ENCODE results near the gene KRTAP9-6. TPM values are rescaled to one million over a fixed set of nuclear protein-coding genes. Genes with fewer than 3 reads are reported as not detected.

KRTAP9-6 gene
- total RNA-seq, 1 donor from 2014 or later, result not detected

DNA sequence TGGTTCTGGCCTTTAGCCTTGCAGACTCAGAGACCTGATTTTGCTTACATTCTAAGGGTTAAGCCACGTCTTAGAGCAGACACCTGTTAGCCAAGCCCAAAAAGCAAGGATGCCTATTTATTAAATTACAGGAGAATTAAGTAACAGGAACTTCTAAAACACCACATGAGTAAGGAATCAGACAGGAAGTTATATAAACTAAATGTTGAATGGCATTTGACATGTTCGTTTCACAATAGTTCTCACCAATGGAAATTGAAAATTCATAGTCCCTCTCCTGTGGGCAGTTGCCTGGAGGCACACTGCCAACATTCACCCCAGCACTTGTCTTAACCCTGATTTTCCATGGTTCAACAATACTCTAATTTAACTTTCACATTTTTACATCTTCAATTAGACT is 19.4 kb downstream of the KRTAP9-6 start:
- TF ChIP-seq, protein P1, sequence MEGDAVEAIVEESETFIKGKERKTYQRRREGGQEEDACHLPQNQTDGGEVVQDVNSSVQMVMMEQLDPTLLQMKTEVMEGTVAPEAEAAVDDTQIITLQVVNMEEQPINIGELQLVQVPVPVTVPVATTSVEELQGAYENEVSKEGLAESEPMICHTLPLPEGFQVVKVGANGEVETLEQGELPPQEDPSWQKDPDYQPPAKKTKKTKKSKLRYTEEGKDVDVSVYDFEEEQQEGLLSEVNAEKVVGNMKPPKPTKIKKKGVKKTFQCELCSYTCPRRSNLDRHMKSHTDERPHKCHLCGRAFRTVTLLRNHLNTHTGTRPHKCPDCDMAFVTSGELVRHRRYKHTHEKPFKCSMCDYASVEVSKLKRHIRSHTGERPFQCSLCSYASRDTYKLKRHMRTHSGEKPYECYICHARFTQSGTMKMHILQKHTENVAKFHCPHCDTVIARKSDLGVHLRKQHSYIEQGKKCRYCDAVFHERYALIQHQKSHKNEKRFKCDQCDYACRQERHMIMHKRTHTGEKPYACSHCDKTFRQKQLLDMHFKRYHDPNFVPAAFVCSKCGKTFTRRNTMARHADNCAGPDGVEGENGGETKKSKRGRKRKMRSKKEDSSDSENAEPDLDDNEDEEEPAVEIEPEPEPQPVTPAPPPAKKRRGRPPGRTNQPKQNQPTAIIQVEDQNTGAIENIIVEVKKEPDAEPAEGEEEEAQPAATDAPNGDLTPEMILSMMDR (conservative IDR thresholded peaks at IDR 0.05), result no peak
- Mint-ChIP-seq H3K4me1 (ENCODE audit: unreplicated experiment) (no peaks in the 10 kb centered on the region), H3K4me3 (no peak overlapping the region), H3K9me3 (no peaks in the 10 kb centered on the region), H3K27me3 (no peaks in the 10 kb centered on the region), H3K36me3 (no peaks in the 10 kb centered on the region), H3K27ac (no peak overlapping the region)
- no peak for DNase-seq (ENCODE audit: extremely low spot score, unreplicated experiment)

DNA sequence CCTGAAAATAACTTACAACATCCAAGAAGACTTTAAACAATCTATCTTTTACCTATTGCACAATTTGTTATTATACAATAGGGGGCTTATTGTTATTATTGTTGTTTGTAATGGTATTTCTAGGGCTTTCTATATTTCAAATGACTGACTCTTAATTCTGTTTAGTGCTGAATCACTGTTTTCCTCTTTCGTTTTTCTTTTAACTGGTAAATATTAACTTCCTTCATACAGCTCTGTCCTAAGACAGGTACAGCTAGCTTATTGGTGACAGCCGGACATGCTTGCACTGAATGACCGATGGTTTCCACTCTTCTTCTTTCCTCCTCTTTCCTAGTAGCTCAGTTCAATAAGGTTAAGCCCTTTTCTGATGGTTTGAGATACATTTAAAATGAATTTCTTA is 21.9 kb downstream of the KRTAP9-6 start:
- Mint-ChIP-seq H3K4me3 (no peak overlapping the region), H3K27me3 (no peaks in the 10 kb centered on the region), H3K9me3 (no peaks in the 10 kb centered on the region), H3K36me3 (no peaks in the 10 kb centered on the region), H3K27ac (no peak overlapping the region), H3K4me1 (ENCODE audit: unreplicated experiment) (no peaks in the 10 kb centered on the region)
- TF ChIP-seq, protein P1 (conservative IDR thresholded peaks at IDR 0.05), result no peak
- no peak for DNase-seq (ENCODE audit: extremely low spot score, unreplicated experiment)

DNA sequence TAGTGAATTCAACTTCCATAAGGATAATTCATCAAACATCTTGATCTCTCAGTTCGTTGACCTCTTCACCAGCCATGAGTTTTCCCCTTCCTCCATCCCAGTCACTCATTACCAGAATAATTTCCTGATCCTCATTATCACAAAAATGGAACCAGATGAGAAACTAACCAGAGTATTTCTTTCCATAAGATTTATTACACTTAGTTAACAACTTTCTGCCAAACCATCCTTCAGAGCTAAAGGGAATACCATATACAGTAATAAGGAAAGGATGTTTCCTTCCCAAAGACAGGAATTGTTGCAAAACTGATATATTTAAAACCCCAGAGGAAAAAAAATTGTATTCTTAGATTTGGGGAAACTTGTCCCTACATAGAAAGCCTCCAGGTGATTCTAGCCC is 28.8 kb downstream of the KRTAP9-6 start:
- Mint-ChIP-seq H3K4me3 (no peak overlapping the region), H3K9me3 (peaks cover 4% of the 10 kb centered on the region), H3K36me3 (no peaks in the 10 kb centered on the region), H3K27ac (no peak overlapping the region), H3K4me1 (ENCODE audit: unreplicated experiment) (no peaks in the 10 kb centered on the region), H3K27me3 (no peaks in the 10 kb centered on the region)
- DNase-seq (ENCODE audit: extremely low spot score, unreplicated experiment), result no peak
- TF ChIP-seq, protein P1 (conservative IDR thresholded peaks at IDR 0.05), result no peak

DNA sequence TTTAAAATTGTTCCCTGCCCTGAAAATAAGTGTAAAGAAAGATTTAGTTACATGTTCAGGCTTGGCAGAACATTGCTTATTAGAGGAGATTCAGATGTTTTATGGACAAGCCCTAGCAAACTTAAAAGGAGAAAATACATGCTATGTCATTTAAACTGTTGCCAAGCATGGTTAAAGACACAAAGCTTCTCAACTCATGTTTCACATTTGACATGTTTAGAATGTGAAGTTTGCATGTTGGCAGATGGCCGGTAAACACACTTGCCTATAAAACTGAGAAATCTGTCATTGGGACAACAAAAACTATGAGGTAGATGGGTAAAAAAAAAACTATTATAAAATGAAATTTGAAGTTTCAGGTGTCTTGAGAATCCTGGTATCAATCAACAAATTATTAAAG is 31.7 kb downstream of the KRTAP9-6 start:
- H3K27ac Mint-ChIP-seq, result no peak overlapping the region
- H3K27me3 Mint-ChIP-seq, result no peaks in the 10 kb centered on the region
- no peaks in the 10 kb centered on the region for H3K4me1 Mint-ChIP-seq (ENCODE audit: unreplicated experiment)
- peaks cover 4% of the 10 kb centered on the region for H3K9me3 Mint-ChIP-seq
- peaks cover 4% of the 10 kb centered on the region for H3K36me3 Mint-ChIP-seq
- no peak for DNase-seq (ENCODE audit: extremely low spot score, unreplicated experiment)
- H3K4me3 Mint-ChIP-seq, result no peak overlapping the region
- TF ChIP-seq, protein P1 (conservative IDR thresholded peaks at IDR 0.05), result no peak

DNA sequence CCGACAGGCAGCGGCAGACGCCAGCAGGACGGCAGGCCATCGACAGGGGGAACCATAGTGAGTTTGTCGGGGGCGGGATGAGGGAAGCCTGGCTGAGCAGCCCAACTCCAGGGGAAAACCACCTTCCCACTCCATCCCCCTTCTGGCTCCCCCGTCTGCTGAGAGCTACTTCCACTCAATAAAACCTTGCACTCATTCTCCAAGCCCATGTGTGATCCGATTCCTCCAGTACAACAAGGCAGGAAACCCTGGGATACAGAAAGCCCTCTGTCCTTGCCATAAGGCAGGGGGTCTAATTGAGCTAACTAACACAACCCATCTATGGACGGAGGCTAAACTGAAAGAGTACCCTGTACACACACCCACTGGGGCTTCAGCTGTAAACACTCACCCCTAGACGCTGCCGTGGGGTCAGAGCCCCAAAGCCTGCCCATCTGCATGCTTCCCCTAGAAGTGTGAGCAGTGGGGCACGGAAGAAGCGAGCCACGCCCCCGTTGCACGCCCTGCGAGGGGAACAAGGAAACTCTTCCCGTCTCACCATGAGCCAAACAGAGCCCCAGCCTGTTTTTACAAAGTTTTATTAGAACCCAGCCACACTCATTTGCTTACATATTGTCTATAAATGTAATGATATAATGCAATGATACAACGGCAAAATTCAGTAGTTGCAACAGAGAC is 33.4 kb downstream of the KRTAP9-6 start:
- H3K36me3 Mint-ChIP-seq, result peaks cover 4% of the 10 kb centered on the region
- no peak overlapping the region for H3K4me3 Mint-ChIP-seq
- no peaks in the 10 kb centered on the region for H3K4me1 Mint-ChIP-seq (ENCODE audit: unreplicated experiment)
- H3K9me3 Mint-ChIP-seq, result no peaks in the 10 kb centered on the region
- DNase-seq (ENCODE audit: extremely low spot score, unreplicated experiment), result no peak
- no peaks in the 10 kb centered on the region for H3K27me3 Mint-ChIP-seq
- H3K27ac Mint-ChIP-seq, result no peak overlapping the region
- TF ChIP-seq, protein P1 (conservative IDR thresholded peaks at IDR 0.05), result no peak
